A549 (cell line): ENCODE measurements around the gene NUFIP2. TPM values are rescaled to one million over a fixed set of nuclear protein-coding genes. Genes with fewer than 3 reads are reported as not detected.

ENCODE experiments used
- ATAC-seq, 2 experiments: fragments of 200-7000 bp in 1 of 2; fragments of >200 bp in 1 of 2; cut with Nextera tagmentation in 1 of 2; cut with Tn5 transposase in 1 of 2; 3 replicates each; pipeline versions ENCODE4 v1.8.0 to v1.9.1; 2018 to 2020; ENCODE audit warnings: mild to moderate bottlenecking in 1 of 2, moderate library complexity in 1 of 2
- CTCF ChIA-PET: fragments of 300-600 bp; sonication (Branson Sonifier 250); formaldehyde crosslinking; extraction: SDS; loops from one replicate; lab custom pipeline; 2021; ENCODE audit warnings: antibody characterized with exemption, inconsistent platforms; lab: Yijun Ruan, JAX
- POLR2A ChIA-PET: fragments of 350-600 bp; formaldehyde crosslinking; extraction: SDS; loops from one replicate; lab custom pipeline; 2021; ENCODE audit warnings: antibody characterized with exemption, inconsistent platforms; lab: Yijun Ruan, JAX
- DNase-seq, 2 experiments: peaks; one replicate each; pipeline versions ENCODE4 v3.0.0 to v3.0.0-alpha.2; 2011 to 2016; ENCODE audit warnings: low read depth in 1 of 2, low spot score in 1 of 2
- FAIRE-seq: peaks from 2 replicates; lab custom pipeline; 2011; peaks lifted over from hg19 to GRCh38; lab: Jason Lieb, UNC
- H3K27ac ChIP-seq, 2 experiments: fragments of >200 bp; sonication (Bioruptor Twin); formaldehyde crosslinking; 3 replicates each; pipeline ENCODE4 v1.5.1; 2016 to 2017
- H3K4me1 ChIP-seq: fragments of >200 bp; sonication (Bioruptor Twin); formaldehyde crosslinking; 3 replicates; pipeline ENCODE4 v1.6.1; 2016
- H3K4me2 ChIP-seq: fragments of >200 bp; sonication (Bioruptor Twin); formaldehyde crosslinking; 3 replicates; pipeline ENCODE4 v1.6.1; 2016
- H3K4me3 ChIP-seq: fragments of >200 bp; sonication (Bioruptor Twin); formaldehyde crosslinking; 3 replicates; pipeline ENCODE4 v1.5.1; 2016
- H3K9me3 ChIP-seq: fragments of >200 bp; sonication (Bioruptor Twin); formaldehyde crosslinking; 3 replicates; pipeline ENCODE4 v1.6.1; 2016
- BHLHE40 ChIP-seq: IDR thresholded peaks from 2 replicates; pipeline ENCODE4 v1.6.1; 2012; ENCODE audit warnings: low read depth, low read length, inconsistent platforms
- CBX2 ChIP-seq: fragments of 200-600 bp; sonication (generic); IDR thresholded peaks from 2 replicates; pipeline ENCODE4 v1.6.1; 2016; ENCODE audit warnings: low read depth, mild to moderate bottlenecking, borderline replicate concordance
- CEBPB ChIP-seq, 2 experiments: fragments of >200 bp in 1 of 2; sonication (Bioruptor Twin) in 1 of 2; formaldehyde crosslinking in 1 of 2; IDR thresholded peaks; 2 replicates each; pipeline ENCODE4 v1.6.1; 2012 to 2016
- CHD4 ChIP-seq: fragments of 200-600 bp; sonication (generic); IDR thresholded peaks from 2 replicates; pipeline ENCODE4 v1.6.1; 2016; ENCODE audit warnings: antibody characterized with exemption, mild to moderate bottlenecking, borderline replicate concordance
- FOSL2 ChIP-seq, 2 experiments: fragments of 450-650 bp in 1 of 2; fragments of >200 bp in 1 of 2; sonication (Bioruptor Twin) in 1 of 2; formaldehyde crosslinking; IDR thresholded peaks; 2 replicates each; pipeline versions ENCODE4 v1.5.0 to v1.6.1; 2016 to 2020; ENCODE audit warnings: mild to moderate bottlenecking in 1 of 2, moderate library complexity in 1 of 2
- HOXB13 ChIP-seq: fragments of 250-450 bp; sonication (Bioruptor Pico); IDR thresholded peaks from 2 replicates; pipeline ENCODE4 v1.5.0; 2020; ENCODE audit warnings: low read depth, mild to moderate bottlenecking, moderate library complexity
- JUN ChIP-seq, 2 experiments: fragments of >200 bp; sonication (Bioruptor Twin); formaldehyde crosslinking; IDR thresholded peaks; 2 replicates in 1 of 2; 3 replicates in 1 of 2; pipeline ENCODE4 v1.6.1; 2016 to 2017
- KDM1A ChIP-seq: fragments of 200-600 bp; sonication (generic); IDR thresholded peaks from 2 replicates; pipeline ENCODE4 v1.6.1; 2016; ENCODE audit warnings: low read depth, mild to moderate bottlenecking
- NR3C1 ChIP-seq: fragments of >200 bp; sonication (Bioruptor Twin); formaldehyde crosslinking; IDR thresholded peaks from 3 replicates; pipeline ENCODE4 v1.6.1; 2017
- POLR2A ChIP-seq: IDR thresholded peaks from 2 replicates; pipeline ENCODE4 v1.6.1; 2012; ENCODE audit warnings: mild to moderate bottlenecking, low read length
- POLR2AphosphoS2 ChIP-seq: conservative IDR thresholded peaks from 2 replicates; pipeline ENCODE4 v1.6.1; 2012; ENCODE audit warnings: low read length, improper control_type of control experiment, inconsistent platforms
- SMC3 ChIP-seq: fragments of >200 bp; sonication (Bioruptor Twin); formaldehyde crosslinking; IDR thresholded peaks from 3 replicates; pipeline ENCODE4 v1.6.1; 2018; ENCODE audit warnings: inconsistent platforms
- SREBF2 ChIP-seq: fragments of 450-650 bp; IDR thresholded peaks from 2 replicates; pipeline ENCODE4 v1.6.1; 2014; ENCODE audit warnings: mild to moderate bottlenecking, moderate library complexity
- TP53 ChIP-seq: fragments of 250-450 bp; sonication (Bioruptor Pico); IDR thresholded peaks from 2 replicates; pipeline ENCODE4 v1.5.0; 2021; ENCODE audit warnings: mild to moderate bottlenecking, moderate library complexity
- ZNF302 ChIP-seq: fragments of 250-450 bp; sonication (Bioruptor Pico); IDR thresholded peaks from 2 replicates; pipeline ENCODE4 v1.9.0; 2021; ENCODE audit warnings: inconsistent platforms, mild to moderate bottlenecking, moderate library complexity
- WGBS: methylation state at CpG from one replicate; pipeline ENCODE4 v1.1.6; 2017; ENCODE audit errors: missing lambda C conversion rate; 5-methylcytosine and 5-hydroxymethylcytosine counted together
- polyA plus RNA-seq, 4 experiments: library from polyadenylated mRNA; depleted of rRNA in 3 of 4; stranded (reverse); fragments of >200 nt; fragmentation: RNase III in 1 of 4; extraction: RNeasy Plus Mini Kit Qiagen cat#74134 plus additional on column Dnase treatment in 1 of 4; gene quantifications; 2 replicates in 3 of 4; 3 replicates in 1 of 4; pipeline ENCODE4 v1.2.3, GENCODE V29; 2011 to 2017
- TF ChIP-seq, protein P1 (sequence below): IDR thresholded peaks from 2 replicates; pipeline ENCODE4 v1.6.1; 2012
- TF ChIP-seq, protein P2 (sequence below): fragments of 150-350 bp; IDR thresholded peaks from 2 replicates; pipeline ENCODE4 v1.6.1; 2014; ENCODE audit warnings: low read depth, mild to moderate bottlenecking, low read length
- TF ChIP-seq, protein P3 (sequence below): fragments of >200 bp; sonication (Bioruptor Twin); formaldehyde crosslinking; IDR thresholded peaks from 3 replicates; pipeline ENCODE4 v1.5.1; 2016
- TF ChIP-seq, protein P4 (sequence below): fragments of 450-650 bp; IDR thresholded peaks from 2 replicates; pipeline ENCODE4 v1.6.1; 2014; ENCODE audit warnings: antibody characterized with exemption
- TF ChIP-seq, protein P5 (sequence below): fragments of 250-450 bp; sonication (Bioruptor Pico); IDR thresholded peaks from 2 replicates; pipeline ENCODE4 v1.5.0; 2021; ENCODE audit warnings: mild to moderate bottlenecking, moderate library complexity, borderline replicate concordance
- TF ChIP-seq, protein P6 (sequence below): fragments of >200 bp; sonication (Bioruptor Twin); formaldehyde crosslinking; IDR thresholded peaks from 3 replicates; pipeline ENCODE4 v1.6.1; 2016

NUFIP2 gene
- polyA plus RNA-seq, 2 of the 4 experiments (the other 2 are of a cell fraction) = 29.4 to 33.1 TPM

DNA sequence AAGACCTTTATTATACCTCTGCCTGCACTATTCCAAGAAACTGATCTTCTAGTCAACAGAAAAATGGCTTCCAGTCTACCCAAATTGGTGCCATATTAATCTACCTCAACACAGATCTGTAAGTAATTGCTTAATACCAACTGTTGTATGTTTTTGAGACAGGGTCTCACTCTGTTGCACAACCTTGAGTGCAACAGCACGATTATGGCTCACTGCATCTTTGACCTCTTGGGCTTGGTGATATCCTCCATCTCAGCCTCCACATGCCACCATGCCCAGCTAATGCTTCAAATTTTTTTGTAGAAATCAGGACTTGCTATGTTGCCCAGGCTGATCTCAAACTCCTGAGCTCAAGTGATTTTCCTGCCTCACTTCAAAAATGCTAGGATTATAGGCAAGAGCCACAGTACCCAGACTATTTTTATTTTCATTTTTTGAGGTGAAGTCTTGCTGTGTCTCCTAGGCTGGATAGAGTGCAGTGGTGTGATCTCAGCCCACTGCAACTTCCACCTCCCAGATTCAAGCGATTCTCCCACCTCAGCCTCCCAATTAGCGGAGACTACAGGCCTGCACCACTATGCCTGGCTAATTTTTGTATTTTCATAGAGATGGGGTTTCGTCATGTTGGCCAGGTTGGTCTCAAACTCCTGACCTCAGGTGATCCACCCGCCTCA is 14.4 kb downstream of the NUFIP2 start:
- Histone ChIP-seq H3K9me3 (peaks cover 23% of the 10 kb centered on the region), H3K4me2 (no peak overlapping the region), H3K27ac (no peak overlapping the region), H3K4me3 (no peak overlapping the region), H3K4me1 (peaks cover 13% of the 10 kb centered on the region; the same call in 2 of the 3 replicates)
- TF ChIP-seq SREBF2 (no peak), CEBPB (IDR thresholded peaks at IDR 0.05) (peak in 1 of 2 experiments; percentile 39; a peak in 1 of 4 replicates)
- 88% methylated on average over 5 of the region's 5 CpGs for WGBS
- FAIRE-seq (no peak), DNase-seq (no peak), ATAC-seq (no peak)
- POLR2A ChIA-PET = no interaction called here
- CTCF ChIA-PET = interaction anchor here (0.6 to 4.4 kb wide), 12 partner anchors 11 to 816 kb away, joined by 3 to 20 read pairs (median 3); no protein-coding TSS in a partner anchor

DNA sequence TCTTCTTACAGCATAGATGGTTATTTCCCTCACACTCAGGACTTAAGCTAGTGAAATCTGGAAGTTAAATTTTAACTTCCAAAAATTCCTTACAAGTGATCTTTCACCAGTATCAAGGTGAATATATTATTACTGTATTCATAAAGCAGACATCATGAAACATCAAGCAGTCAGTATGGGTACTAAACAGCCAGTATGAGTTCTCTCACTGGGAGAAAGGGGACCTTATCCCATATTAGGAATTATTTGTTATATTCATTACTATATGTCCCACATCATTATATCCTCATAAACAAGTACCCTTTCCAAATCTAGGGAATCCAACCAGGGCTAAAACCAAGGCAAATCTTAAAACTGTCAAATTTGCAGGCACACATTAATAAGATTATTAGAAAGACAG is 15.3 kb downstream of the NUFIP2 start:
- H3K9me3 ChIP-seq = peaks cover 23% of the 10 kb centered on the region
- no peak overlapping the region for H3K27ac ChIP-seq
- POLR2A ChIA-PET = no interaction called here
- TF ChIP-seq SREBF2 (no peak), TP53 (CRISPR knock-in tag) (no peak), CBX2 (no peak), HOXB13 (CRISPR knock-in tag) (no peak), FOSL2 (IDR thresholded peaks at IDR 0.05) (no peak), FOSL2 (CRISPR knock-in tag; IDR thresholded peaks at IDR 0.05) (no peak), ZNF302 (no peak), BHLHE40 (no peak), POLR2AphosphoS2 (no peak), NR3C1 (no peak), JUN (IDR thresholded peaks at IDR 0.05) (no peak), KDM1A (no peak), CHD4 (no peak), POLR2A (no peak), SMC3 (no peak)
- TF ChIP-seq, protein P1, sequence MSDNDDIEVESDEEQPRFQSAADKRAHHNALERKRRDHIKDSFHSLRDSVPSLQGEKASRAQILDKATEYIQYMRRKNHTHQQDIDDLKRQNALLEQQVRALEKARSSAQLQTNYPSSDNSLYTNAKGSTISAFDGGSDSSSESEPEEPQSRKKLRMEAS = no peak
- TF ChIP-seq, protein P2, sequence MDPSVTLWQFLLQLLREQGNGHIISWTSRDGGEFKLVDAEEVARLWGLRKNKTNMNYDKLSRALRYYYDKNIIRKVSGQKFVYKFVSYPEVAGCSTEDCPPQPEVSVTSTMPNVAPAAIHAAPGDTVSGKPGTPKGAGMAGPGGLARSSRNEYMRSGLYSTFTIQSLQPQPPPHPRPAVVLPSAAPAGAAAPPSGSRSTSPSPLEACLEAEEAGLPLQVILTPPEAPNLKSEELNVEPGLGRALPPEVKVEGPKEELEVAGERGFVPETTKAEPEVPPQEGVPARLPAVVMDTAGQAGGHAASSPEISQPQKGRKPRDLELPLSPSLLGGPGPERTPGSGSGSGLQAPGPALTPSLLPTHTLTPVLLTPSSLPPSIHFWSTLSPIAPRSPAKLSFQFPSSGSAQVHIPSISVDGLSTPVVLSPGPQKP = no peak
- TF ChIP-seq, protein P3, sequence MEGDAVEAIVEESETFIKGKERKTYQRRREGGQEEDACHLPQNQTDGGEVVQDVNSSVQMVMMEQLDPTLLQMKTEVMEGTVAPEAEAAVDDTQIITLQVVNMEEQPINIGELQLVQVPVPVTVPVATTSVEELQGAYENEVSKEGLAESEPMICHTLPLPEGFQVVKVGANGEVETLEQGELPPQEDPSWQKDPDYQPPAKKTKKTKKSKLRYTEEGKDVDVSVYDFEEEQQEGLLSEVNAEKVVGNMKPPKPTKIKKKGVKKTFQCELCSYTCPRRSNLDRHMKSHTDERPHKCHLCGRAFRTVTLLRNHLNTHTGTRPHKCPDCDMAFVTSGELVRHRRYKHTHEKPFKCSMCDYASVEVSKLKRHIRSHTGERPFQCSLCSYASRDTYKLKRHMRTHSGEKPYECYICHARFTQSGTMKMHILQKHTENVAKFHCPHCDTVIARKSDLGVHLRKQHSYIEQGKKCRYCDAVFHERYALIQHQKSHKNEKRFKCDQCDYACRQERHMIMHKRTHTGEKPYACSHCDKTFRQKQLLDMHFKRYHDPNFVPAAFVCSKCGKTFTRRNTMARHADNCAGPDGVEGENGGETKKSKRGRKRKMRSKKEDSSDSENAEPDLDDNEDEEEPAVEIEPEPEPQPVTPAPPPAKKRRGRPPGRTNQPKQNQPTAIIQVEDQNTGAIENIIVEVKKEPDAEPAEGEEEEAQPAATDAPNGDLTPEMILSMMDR = no peak
- TF ChIP-seq, protein P4, sequence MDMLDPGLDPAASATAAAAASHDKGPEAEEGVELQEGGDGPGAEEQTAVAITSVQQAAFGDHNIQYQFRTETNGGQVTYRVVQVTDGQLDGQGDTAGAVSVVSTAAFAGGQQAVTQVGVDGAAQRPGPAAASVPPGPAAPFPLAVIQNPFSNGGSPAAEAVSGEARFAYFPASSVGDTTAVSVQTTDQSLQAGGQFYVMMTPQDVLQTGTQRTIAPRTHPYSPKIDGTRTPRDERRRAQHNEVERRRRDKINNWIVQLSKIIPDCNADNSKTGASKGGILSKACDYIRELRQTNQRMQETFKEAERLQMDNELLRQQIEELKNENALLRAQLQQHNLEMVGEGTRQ = no peak
- TF ChIP-seq, protein P5, sequence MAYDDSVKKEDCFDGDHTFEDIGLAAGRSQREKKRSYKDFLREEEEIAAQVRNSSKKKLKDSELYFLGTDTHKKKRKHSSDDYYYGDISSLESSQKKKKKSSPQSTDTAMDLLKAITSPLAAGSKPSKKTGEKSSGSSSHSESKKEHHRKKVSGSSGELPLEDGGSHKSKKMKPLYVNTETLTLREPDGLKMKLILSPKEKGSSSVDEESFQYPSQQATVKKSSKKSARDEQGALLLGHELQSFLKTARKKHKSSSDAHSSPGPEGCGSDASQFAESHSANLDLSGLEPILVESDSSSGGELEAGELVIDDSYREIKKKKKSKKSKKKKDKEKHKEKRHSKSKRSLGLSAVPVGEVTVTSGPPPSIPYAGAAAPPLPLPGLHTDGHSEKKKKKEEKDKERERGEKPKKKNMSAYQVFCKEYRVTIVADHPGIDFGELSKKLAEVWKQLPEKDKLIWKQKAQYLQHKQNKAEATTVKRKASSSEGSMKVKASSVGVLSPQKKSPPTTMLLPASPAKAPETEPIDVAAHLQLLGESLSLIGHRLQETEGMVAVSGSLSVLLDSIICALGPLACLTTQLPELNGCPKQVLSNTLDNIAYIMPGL (CRISPR knock-in tag) = no peak
- TF ChIP-seq, protein P6, sequence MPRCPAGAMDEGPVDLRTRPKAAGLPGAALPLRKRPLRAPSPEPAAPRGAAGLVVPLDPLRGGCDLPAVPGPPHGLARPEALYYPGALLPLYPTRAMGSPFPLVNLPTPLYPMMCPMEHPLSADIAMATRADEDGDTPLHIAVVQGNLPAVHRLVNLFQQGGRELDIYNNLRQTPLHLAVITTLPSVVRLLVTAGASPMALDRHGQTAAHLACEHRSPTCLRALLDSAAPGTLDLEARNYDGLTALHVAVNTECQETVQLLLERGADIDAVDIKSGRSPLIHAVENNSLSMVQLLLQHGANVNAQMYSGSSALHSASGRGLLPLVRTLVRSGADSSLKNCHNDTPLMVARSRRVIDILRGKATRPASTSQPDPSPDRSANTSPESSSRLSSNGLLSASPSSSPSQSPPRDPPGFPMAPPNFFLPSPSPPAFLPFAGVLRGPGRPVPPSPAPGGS = no peak
- FAIRE-seq (peak; percentile 7), ATAC-seq (no peak), DNase-seq (no peak)
- no peak overlapping the region for H3K4me2 ChIP-seq
- CTCF ChIA-PET = interaction anchor here (0.6 to 4.4 kb wide), 7 partner anchors 12 to 815 kb away, joined by 3 to 20 read pairs (median 3); no protein-coding TSS in a partner anchor
- H3K4me3 ChIP-seq = no peak overlapping the region
- H3K4me1 ChIP-seq = peaks cover 13% of the 10 kb centered on the region; the same call in 2 of the 3 replicates
